Measurements from ENCODE around the gene GCN1.

DNA sequence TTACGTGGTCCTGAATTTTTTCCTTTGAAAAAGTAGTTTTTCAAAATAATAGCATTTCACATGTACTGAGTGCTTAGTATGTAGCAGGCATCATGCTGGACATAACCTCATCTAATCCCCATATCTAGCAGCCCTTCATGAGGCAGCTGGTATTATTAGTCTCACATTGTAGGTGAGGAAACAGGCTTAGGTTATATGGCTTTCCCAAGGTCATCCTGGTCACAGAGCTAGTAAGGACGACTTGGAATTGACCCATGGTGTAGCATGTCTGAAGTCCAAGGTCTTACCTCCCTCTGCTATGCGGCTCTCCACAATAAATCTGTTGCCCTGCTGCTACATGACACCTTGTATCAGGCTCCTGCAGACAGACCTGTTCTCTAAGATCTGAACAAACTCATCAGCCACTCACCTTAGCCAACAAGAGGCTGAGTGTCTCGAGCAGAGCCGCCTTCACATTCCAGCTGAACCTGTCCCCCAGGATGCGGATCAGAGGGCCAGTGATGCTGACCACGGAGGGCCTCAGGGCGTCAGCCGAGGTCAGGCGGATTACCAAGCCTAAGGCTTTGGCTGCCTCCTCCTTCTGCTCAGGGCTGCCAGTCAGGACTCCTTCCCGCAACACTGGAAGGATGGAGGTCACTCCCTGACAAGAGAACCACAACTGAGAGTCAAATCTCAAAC lies 58.3 kb downstream of the GCN1 start:
- no peak for TF ChIP-seq EP300 (IDR thresholded peaks at IDR 0.05)
- TF ChIP-seq, protein P1, sequence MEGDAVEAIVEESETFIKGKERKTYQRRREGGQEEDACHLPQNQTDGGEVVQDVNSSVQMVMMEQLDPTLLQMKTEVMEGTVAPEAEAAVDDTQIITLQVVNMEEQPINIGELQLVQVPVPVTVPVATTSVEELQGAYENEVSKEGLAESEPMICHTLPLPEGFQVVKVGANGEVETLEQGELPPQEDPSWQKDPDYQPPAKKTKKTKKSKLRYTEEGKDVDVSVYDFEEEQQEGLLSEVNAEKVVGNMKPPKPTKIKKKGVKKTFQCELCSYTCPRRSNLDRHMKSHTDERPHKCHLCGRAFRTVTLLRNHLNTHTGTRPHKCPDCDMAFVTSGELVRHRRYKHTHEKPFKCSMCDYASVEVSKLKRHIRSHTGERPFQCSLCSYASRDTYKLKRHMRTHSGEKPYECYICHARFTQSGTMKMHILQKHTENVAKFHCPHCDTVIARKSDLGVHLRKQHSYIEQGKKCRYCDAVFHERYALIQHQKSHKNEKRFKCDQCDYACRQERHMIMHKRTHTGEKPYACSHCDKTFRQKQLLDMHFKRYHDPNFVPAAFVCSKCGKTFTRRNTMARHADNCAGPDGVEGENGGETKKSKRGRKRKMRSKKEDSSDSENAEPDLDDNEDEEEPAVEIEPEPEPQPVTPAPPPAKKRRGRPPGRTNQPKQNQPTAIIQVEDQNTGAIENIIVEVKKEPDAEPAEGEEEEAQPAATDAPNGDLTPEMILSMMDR (IDR thresholded peaks at IDR 0.05), result no peak
- TF ChIP-seq POLR2A (IDR thresholded peaks at IDR 0.05), result no peak
